Measurements from ENCODE around the gene IKZF2. TPM values are rescaled to one million over a fixed set of nuclear protein-coding genes. Genes with fewer than 3 reads are reported as not detected.

IKZF2 gene
- total and polyA plus RNA-seq, 2 donors (not counting 3 experiments of a cell fraction or from before 2014, with no cell fraction given), result 0.08 to 0.46 TPM

DNA sequence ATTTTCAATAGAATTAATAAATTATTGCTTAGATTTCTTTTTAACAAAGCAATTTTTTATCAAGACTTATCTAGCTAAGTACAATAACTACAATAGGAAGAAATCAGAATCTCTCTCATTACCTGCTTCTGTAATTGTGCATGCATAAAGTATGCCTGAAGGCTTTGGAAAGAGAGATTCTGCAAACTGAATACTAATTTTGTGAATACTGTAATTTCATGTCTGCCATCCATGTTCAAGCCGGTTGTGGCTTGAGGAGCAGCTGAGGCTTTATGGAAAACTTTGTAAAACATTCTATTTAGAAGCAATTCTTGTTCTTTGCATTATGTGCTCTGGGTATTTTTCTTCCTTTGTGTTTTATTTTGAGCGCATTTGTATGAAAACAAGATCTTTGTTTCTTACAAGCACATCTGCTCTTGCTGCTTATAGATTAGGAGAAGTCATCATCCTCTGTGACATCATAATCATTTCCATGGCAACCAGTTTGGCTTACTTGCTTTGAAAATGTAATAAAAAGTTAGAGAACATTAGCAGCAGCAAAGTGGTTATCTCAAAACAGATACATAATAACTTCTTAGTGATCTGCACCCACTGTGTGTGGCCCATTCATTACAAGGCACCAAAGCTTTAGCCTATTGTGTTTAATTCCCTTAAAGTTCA, 16.0 kb upstream of the IKZF2 start:
- H2AFZ ChIP-seq (ENCODE audit: low read depth, low read length), result no peak overlapping the region
- ChIA-PET POLR2A (no interaction called here), CTCF (no interaction called here)
- FAIRE-seq, result no peak
- H4K20me1 ChIP-seq (replicated peaks; ENCODE audit: control insufficient read depth, extremely low read depth, insufficient read depth, low read length), result no peaks in the 10 kb centered on the region
- no peaks in the 10 kb centered on the region for H3K36me3 ChIP-seq (ENCODE audit: control insufficient read depth in 2 of 2, extremely low read depth in 1 of 2, insufficient read depth in 2 of 2, low read length in 2 of 2)
- no peaks in the 10 kb centered on the region for H3K9me1 ChIP-seq (replicated peaks; ENCODE audit: control insufficient read depth, extremely low read depth, insufficient read depth, low read length)
- H3K27ac ChIP-seq (ENCODE audit: insufficient read depth, low read depth, low read length), result no peak overlapping the region
- H3K9ac ChIP-seq (replicated peaks; ENCODE audit: extremely low read depth, insufficient read depth, low read length), result no peak overlapping the region
- no peaks in the 10 kb centered on the region for H3K27me3 ChIP-seq (ENCODE audit: control insufficient read depth in 2 of 2, insufficient read depth in 2 of 2, low read length in 2 of 2)
- TF ChIP-seq, protein P1, sequence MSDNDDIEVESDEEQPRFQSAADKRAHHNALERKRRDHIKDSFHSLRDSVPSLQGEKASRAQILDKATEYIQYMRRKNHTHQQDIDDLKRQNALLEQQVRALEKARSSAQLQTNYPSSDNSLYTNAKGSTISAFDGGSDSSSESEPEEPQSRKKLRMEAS (IDR thresholded peaks at IDR 0.05; ENCODE audit: insufficient read depth, insufficient read length), result no peak
- intact Hi-C loops (cut with micrococcal nuclease), result no loop called here
- H3K4me1 ChIP-seq (ENCODE audit: control insufficient read depth, extremely low read depth, insufficient read depth, low read length), result no peaks in the 10 kb centered on the region
- dilution Hi-C loops (cut with MboI; ENCODE audit: extremely low pct_ligation_motif_present, low sequenced_read_pairs), result no loop called here
- H3K4me2 ChIP-seq (ENCODE audit: insufficient read depth, low read length), result no peak overlapping the region
- BruUV-seq (replicated peaks), result no TSS peak
- no peaks in the 10 kb centered on the region for H3K79me2 ChIP-seq (ENCODE audit: control insufficient read depth, insufficient read depth, low read length)
- no peaks in the 10 kb centered on the region for H3K9me3 ChIP-seq (replicated peaks; ENCODE audit: control insufficient read depth, insufficient read depth, low read length)
- no peak overlapping the region for H3K4me3 ChIP-seq (replicated peaks in 1 of 3; ENCODE audit: insufficient read depth in 1 of 3, low read depth in 1 of 3, low read length in 3 of 3)
- no peak for DNase-seq (ENCODE audit: low read depth, low spot score)

DNA sequence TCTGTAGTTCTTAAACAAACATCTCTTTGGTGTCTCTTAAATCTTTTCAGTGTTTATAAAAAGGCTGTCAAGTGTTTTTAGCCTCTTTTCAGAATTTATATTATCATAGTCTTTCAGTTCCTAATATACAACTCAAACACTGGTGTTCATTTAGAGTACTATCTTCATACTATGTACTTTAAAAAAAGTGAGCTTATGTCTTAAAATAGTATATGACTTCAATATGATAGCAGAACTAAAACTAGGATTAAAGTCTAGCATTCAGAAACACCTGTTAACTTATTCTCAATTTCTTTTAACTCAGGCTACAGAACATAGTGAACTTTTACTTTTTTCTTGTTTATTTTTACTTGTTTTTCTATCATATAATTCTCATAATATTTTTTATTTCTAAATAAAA, 14.7 kb upstream of the IKZF2 start:
- FAIRE-seq (no peak), DNase-seq (ENCODE audit: low read depth, low spot score) (no peak)
- no TSS peak for BruUV-seq (replicated peaks)
- ChIA-PET CTCF (no interaction called here), POLR2A (no interaction called here)
- H4K20me1 ChIP-seq (replicated peaks; ENCODE audit: control insufficient read depth, extremely low read depth, insufficient read depth, low read length), result no peaks in the 10 kb centered on the region
- no peaks in the 10 kb centered on the region for H3K4me1 ChIP-seq (ENCODE audit: control insufficient read depth, extremely low read depth, insufficient read depth, low read length)
- no peak overlapping the region for H3K4me3 ChIP-seq (replicated peaks in 1 of 3; ENCODE audit: insufficient read depth in 1 of 3, low read depth in 1 of 3, low read length in 3 of 3)
- H3K9me1 ChIP-seq (replicated peaks; ENCODE audit: control insufficient read depth, extremely low read depth, insufficient read depth, low read length), result no peaks in the 10 kb centered on the region
- H3K27me3 ChIP-seq (ENCODE audit: control insufficient read depth in 2 of 2, insufficient read depth in 2 of 2, low read length in 2 of 2), result no peaks in the 10 kb centered on the region
- intact Hi-C loops (cut with micrococcal nuclease) (no loop called here), dilution Hi-C loops (cut with MboI; ENCODE audit: extremely low pct_ligation_motif_present, low sequenced_read_pairs) (no loop called here)
- no peaks in the 10 kb centered on the region for H3K36me3 ChIP-seq (ENCODE audit: control insufficient read depth in 2 of 2, extremely low read depth in 1 of 2, insufficient read depth in 2 of 2, low read length in 2 of 2)
- H3K9ac ChIP-seq (replicated peaks; ENCODE audit: extremely low read depth, insufficient read depth, low read length), result no peak overlapping the region
- H3K4me2 ChIP-seq (ENCODE audit: insufficient read depth, low read length), result no peak overlapping the region
- no peak overlapping the region for H2AFZ ChIP-seq (ENCODE audit: low read depth, low read length)
- TF ChIP-seq POLR2A (IDR thresholded peaks at IDR 0.05; ENCODE audit: low read depth, low read length) (no peak), EZH2 (IDR thresholded peaks at IDR 0.05; ENCODE audit: borderline replicate concordance, low read depth, low read length, severe bottlenecking) (no peak), POLR2AphosphoS5 (IDR thresholded peaks at IDR 0.05; ENCODE audit: insufficient read depth, low read depth, low read length) (no peak), MYC (IDR thresholded peaks at IDR 0.05; ENCODE audit: low read depth, low read length) (no peak), FOS (IDR thresholded peaks at IDR 0.05; ENCODE audit: borderline replicate concordance, insufficient read depth, low read length) (no peak), JUN (IDR thresholded peaks at IDR 0.05; ENCODE audit: borderline replicate concordance, insufficient read depth, insufficient read length, low read depth) (no peak), GATA2 (IDR thresholded peaks at IDR 0.05; ENCODE audit: insufficient read depth, insufficient read length, low read depth, low read length) (no peak)
- TF ChIP-seq, protein P2, sequence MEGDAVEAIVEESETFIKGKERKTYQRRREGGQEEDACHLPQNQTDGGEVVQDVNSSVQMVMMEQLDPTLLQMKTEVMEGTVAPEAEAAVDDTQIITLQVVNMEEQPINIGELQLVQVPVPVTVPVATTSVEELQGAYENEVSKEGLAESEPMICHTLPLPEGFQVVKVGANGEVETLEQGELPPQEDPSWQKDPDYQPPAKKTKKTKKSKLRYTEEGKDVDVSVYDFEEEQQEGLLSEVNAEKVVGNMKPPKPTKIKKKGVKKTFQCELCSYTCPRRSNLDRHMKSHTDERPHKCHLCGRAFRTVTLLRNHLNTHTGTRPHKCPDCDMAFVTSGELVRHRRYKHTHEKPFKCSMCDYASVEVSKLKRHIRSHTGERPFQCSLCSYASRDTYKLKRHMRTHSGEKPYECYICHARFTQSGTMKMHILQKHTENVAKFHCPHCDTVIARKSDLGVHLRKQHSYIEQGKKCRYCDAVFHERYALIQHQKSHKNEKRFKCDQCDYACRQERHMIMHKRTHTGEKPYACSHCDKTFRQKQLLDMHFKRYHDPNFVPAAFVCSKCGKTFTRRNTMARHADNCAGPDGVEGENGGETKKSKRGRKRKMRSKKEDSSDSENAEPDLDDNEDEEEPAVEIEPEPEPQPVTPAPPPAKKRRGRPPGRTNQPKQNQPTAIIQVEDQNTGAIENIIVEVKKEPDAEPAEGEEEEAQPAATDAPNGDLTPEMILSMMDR (IDR thresholded peaks at IDR 0.05; ENCODE audit: extremely low read depth in 1 of 2, insufficient read depth in 1 of 2, low read depth in 1 of 2, low read length in 2 of 2), result no peak
- TF ChIP-seq, protein P1 (IDR thresholded peaks at IDR 0.05; ENCODE audit: insufficient read depth, insufficient read length), result no peak
- H3K79me2 ChIP-seq (ENCODE audit: control insufficient read depth, insufficient read depth, low read length), result no peaks in the 10 kb centered on the region
- H3K9me3 ChIP-seq (replicated peaks; ENCODE audit: control insufficient read depth, insufficient read depth, low read length), result no peaks in the 10 kb centered on the region
- no peak overlapping the region for H3K27ac ChIP-seq (ENCODE audit: insufficient read depth, low read depth, low read length)

Measured in endothelial cell of umbilical vein (primary cell).